KG1 (cell line): ENCODE data around the gene NELL2.

Source experiments
- DNase-seq: peaks from one replicate; lab custom pipeline; 2025; lab: John Stamatoyannopoulos, UW

NELL2 gene

GRCh38 chr12:44611538-44611937 is 264.6 kb downstream of the NELL2 start:
- no peak for DNase-seq

- DNase-seq = no peak
Observed at GRCh38 chr12:44603701-44604100, 272.4 kb downstream of the NELL2 start.

GRCh38 chr12:44592626-44593025 is 283.5 kb downstream of the NELL2 start:
- DNase-seq = no peak

- no peak for DNase-seq
Observed at GRCh38 chr12:44589697-44590096, 286.4 kb downstream of the NELL2 start.

GRCh38 chr12:44588651-44589050 is 287.5 kb downstream of the NELL2 start:
- no peak for DNase-seq

GRCh38 chr12:44584625-44585024 is 291.5 kb downstream of the NELL2 start:
- no peak for DNase-seq

GRCh38 chr12:44582521-44582920 is 293.6 kb downstream of the NELL2 start:
- no peak for DNase-seq

- DNase-seq = no peak
Observed at GRCh38 chr12:44581642-44582242, 294.4 kb downstream of the NELL2 start.

GRCh38 chr12:44574586-44574985 is 301.5 kb downstream of the NELL2 start:
- DNase-seq = no peak

GRCh38 chr12:44573723-44574122 is 302.4 kb downstream of the NELL2 start:
- DNase-seq = no peak

GRCh38 chr12:44571006-44571550 is 305.0 kb downstream of the NELL2 start:
- no peak for DNase-seq

- no peak for DNase-seq
Observed at GRCh38 chr12:44570036-44570583, 306.0 kb downstream of the NELL2 start.

GRCh38 chr12:44565163-44565562 is 311.0 kb downstream of the NELL2 start:
- DNase-seq = no peak

- no peak for DNase-seq
Observed at GRCh38 chr12:44563486-44563885, 312.6 kb downstream of the NELL2 start.

GRCh38 chr12:44558340-44559100 is 317.6 kb downstream of the NELL2 start:
- no peak for DNase-seq

- DNase-seq = no peak
Observed at GRCh38 chr12:44555454-44555853, 320.7 kb downstream of the NELL2 start.

GRCh38 chr12:44551631-44552030 is 324.5 kb downstream of the NELL2 start:
- no peak for DNase-seq

GRCh38 chr12:44550377-44550776 is 325.7 kb downstream of the NELL2 start:
- no peak for DNase-seq

- DNase-seq = no peak
Observed at GRCh38 chr12:44546060-44546459, 330.1 kb downstream of the NELL2 start.

- no peak for DNase-seq
Observed at GRCh38 chr12:44544018-44544417, 332.1 kb downstream of the NELL2 start.

- no peak for DNase-seq
Observed at GRCh38 chr12:44542716-44543115, 333.4 kb downstream of the NELL2 start.

GRCh38 chr12:44537354-44537753 is 338.8 kb downstream of the NELL2 start:
- DNase-seq = no peak

GRCh38 chr12:44532940-44533339 is 343.2 kb downstream of the NELL2 start:
- DNase-seq = no peak
